Fibroblast of skin of scalp (primary cell): ENCODE results near the gene SPATA2.
"Not testable (repeated sequence)": the region's sequence is repeated elsewhere in the genome, so short reads cannot be mapped to it uniquely, and the experiment has no call there.

Source experiments
- DNase-seq: peaks from one replicate; pipeline ENCODE4 v3.0.0-alpha.2; 2013

Gene SPATA2

GRCh38 chr20:49901588-49901987 lies 13.7 kb downstream of the SPATA2 start:
- no peak for DNase-seq

- no peak for DNase-seq
These were observed 15.6 kb downstream of the SPATA2 start for GRCh38 chr20:49899541-49900383.

GRCh38 chr20:49896204-49896603 lies 19.1 kb downstream of the SPATA2 start:
- DNase-seq, result no peak

- not testable (repeated sequence) for DNase-seq
These were observed 19.7 kb downstream of the SPATA2 start for GRCh38 chr20:49895474-49896093.

- DNase-seq, result no peak
These were observed 21.3 kb downstream of the SPATA2 start for GRCh38 chr20:49894073-49894470.

GRCh38 chr20:49893242-49894072 lies 21.9 kb downstream of the SPATA2 start:
- DNase-seq, result peak; percentile 31

- DNase-seq, result no peak
These were observed 22.5 kb downstream of the SPATA2 start for GRCh38 chr20:49892817-49893216.

GRCh38 chr20:49892260-49892659 lies 23.1 kb downstream of the SPATA2 start:
- DNase-seq, result no peak

GRCh38 chr20:49891476-49892110 lies 23.7 kb downstream of the SPATA2 start:
- peak; percentile 48 for DNase-seq

GRCh38 chr20:49890471-49891361 lies 24.6 kb downstream of the SPATA2 start:
- DNase-seq, result peak; percentile 57

- DNase-seq, result no peak
These were observed 25.4 kb downstream of the SPATA2 start for GRCh38 chr20:49889935-49890333.

- DNase-seq, result no peak
These were observed 26.1 kb downstream of the SPATA2 start for GRCh38 chr20:49889001-49889934.

- DNase-seq, result peak; percentile 57
These were observed 26.9 kb downstream of the SPATA2 start for GRCh38 chr20:49888212-49889000.

- no peak for DNase-seq
These were observed 27.8 kb downstream of the SPATA2 start for GRCh38 chr20:49887251-49888211.

GRCh38 chr20:49886571-49887213 lies 28.6 kb downstream of the SPATA2 start:
- DNase-seq, result no peak

GRCh38 chr20:49885558-49886332 lies 29.6 kb downstream of the SPATA2 start:
- DNase-seq, result no peak

GRCh38 chr20:49883246-49883802 lies 32.0 kb downstream of the SPATA2 start:
- DNase-seq, result no peak
